EH (cell line): ENCODE results near the gene MTNR1A.

Source experiments
- DNase-seq: peaks from one replicate; pipeline ENCODE4 v3.0.0-alpha.2; 2015; ENCODE audit warnings: low read depth

MTNR1A gene

DNA sequence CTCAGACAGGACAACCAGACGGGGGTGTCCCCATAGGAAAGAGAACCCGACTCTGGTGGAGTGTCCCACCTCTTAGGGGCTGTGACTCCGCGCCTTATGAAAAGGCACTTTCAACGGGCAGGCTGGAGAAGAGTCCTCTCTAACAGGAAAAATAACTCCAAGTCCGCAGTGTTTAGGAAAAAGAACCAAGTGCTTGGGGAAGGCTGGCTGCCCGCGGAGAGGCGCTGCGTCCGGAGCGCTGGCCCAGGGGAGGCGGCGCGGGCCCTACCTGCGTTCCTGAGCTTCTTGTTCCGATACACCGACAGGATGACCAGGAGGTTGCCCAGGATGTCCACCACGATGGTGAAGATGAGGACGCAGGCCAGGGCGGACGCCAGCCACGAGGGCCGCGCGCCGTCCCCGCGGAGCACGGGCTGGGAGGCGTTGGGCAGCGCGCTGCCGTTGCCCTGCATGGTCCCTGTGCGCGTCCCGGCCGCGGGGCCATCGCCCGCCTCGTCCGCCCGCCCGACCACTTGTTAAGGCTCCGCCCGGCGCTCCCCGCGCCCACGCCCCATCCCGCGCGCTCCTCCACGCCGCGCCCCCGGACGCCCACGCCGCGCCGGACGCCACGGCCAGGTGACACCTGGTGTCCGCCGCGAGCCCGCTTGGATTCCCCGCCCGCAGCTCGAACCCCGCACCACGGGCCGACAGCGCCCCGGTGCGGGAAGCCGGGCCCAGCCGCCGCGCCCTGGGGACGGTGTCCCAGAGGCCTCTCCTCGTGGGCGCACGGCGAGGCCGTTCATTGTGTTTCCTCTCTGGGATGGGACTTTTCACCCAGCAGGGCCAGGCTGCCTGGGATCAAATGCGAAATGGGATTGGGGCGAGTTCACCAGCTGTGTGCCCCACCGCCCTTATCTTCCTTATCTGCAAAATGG is at the start of gene MTNR1A:
Gene MTNR1A, minus strand, starts transcription at position 654 of the 914 bp plus-strand sequence. Its CDS starts 202 bp downstream, at position 452.
- DNase-seq, result no peak

DNA sequence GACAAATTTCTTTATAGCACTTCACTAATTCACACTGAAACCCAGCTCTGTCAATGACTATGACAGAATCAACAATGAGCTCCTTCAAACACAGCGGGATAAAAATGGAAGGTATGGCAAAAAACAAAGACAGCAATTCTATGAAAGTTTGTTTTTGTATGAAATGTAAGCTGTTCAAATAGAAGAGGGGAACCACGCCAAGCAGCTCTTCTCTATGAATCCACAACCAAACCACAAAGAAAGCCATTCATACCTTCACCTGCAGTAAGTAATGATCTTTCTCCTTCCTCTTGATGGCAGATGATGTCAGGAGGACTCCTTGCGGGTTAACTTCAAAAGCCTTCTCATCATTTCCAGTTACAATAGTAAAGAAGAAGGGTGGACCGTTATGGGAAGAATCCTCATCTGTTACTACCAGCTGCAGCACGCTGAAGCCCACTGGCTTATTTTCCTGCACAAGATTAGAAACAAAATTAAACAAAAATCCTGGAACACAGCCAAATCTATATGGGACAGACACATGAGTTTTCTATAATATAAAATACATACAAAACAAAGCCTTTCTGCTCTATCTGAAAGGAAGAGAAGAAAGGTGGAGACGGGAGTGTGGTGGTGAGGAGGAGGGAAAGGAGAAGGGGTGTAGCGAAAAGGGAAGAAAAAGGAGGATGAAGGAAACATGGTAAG is 48.9 kb upstream of the MTNR1A start:
- DNase-seq, result no peak

DNA sequence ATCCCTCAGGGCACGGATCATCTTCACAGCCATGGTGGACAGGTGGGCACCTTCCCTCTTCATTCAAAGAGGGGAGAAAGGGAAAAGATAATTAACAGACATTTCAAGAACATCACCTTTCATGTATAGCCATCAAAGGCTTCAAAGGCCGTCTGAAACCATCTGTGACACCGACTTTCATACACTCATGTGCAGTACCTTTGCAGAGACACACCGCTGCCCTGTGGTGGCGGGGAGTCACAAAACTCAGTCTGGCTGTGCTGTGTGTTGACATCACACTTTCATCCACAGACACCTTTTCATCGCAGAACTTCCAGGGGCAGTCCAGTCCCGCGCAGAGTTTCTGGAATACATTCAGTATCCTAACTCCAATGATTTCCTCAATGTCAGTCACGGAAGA is 47.6 kb upstream of the MTNR1A start:
- DNase-seq, result no peak

DNA sequence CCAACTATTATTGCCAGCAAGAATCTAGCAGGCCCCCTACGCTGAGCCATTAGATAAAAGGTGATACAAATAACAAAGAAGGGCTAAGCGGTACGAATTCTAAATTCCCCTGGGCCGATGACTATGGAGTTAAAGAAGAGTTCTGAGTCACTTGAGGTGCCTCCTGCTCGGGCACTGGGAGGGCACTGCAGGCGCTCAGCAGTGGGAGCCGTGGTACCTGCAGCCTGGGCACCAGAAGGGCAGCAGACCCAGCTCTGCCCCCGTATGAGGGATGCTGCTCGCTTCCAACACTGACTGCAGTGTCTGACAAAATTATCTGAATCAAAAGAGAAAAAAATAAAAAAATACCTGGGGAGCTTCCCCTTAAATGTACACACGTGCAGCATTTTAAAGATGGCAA is 44.1 kb upstream of the MTNR1A start:
- DNase-seq, result no peak

DNA sequence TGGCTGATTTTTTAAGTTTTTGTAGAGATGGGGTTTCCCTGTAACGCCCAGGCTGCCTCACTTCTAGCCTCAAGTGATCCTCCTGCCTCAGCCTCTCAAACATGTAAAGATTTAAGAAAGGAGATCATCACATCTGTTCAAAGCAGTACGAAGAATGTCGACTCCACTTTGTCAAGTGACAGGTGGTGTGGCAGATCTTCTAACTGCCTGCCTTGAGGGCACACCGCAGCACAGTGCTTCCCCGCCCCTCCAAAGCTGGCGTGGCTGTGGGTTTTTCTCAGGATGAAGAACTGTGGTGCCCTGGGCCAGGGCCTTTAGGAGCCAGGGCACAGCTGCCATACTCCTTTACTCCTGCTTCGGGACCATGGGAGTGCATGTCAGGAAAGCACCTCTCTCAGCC is 43.3 kb upstream of the MTNR1A start:
- no peak for DNase-seq

DNA sequence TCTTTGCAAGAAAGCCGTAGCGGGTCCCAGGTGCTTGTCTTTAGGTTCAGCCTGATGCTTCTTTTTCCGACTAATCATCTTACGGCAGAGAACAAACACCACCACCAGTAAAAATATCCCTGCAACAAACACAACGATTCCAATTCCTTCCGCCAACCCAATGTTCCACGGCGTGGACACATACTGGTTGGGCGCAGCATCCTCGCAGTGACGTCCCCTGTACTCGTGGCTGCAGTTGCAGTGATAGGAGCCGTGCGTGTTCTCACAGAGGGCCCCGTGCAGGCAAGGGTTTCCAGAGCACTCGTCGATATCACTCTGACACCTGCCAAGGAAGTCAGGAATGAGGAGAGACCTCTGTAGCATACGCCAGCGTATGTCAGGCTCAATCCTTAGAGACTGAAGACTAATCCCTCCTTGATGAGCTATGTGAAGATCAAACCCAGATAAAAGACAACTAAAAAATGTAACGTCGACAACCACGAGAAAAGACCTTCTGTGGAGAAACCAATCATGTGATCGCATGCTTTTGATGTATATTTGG is 41.6 kb upstream of the MTNR1A start:
- no peak for DNase-seq

DNA sequence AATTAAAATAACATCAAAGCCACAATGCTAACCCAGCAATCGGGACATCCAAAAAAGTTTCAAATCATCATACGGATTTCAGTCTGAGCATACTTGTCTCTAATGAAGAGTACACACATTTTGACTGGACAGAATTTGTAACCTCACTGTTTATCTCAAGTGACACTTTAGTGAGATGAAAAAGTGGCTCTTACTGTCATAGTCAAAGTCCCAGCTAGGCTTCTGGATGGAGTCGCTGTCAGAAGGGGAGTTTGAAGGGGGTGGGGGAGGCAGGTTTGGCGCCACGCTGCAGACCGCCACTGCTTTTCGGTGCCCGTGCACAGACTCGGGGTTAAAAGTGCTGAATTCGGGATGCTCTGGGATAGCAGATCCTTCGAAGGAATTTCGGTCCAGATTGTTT is 41.0 kb upstream of the MTNR1A start:
- no peak for DNase-seq

DNA sequence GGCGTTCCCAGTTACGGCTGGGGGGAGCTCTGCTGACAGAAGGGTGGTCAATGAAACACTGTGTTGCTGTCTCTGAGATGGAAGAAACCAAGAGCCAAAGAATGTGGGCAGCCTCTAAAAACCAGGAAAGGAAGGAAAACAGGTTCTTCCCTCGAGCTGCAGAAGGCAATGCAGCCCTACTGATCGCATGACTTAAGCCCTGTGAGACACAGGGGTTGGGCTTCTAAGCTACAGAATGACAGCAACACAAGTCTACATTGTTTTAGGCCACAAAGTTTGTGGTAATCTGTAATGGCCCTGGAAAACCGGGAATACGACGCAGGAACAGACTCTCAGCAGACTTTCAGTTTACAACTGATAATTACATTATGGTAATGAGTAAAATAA is 38.2 kb upstream of the MTNR1A start:
- DNase-seq, result no peak

DNA sequence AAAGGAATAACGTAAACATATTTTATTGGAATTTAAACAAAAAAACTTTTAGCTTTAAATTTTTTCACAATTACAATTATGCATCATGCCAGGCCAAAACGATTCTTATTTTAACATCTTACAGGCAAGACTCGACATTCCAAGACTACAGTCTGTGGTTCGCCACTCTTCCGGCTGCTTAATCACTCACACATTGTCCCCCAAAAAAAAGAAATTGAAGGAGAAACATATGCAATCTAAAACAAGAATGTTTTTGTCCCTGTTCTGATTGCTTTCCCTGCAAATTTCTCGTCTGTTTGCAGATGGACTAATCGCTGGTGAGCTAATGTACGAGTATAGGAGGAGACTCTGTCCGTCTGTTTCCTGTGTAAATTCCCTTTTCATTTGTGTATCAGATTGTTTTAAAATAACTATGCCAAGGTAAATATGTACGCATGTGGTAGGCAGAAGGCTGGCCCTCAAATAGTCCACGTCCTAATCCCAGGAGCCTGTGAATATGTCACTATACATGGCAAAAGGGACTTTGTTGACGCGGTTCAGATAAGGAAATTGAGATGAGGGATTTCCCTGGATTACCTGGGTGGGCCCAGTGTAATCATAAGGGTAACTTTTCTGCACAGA is 37.7 kb upstream of the MTNR1A start:
- peak; percentile 48 for DNase-seq

DNA sequence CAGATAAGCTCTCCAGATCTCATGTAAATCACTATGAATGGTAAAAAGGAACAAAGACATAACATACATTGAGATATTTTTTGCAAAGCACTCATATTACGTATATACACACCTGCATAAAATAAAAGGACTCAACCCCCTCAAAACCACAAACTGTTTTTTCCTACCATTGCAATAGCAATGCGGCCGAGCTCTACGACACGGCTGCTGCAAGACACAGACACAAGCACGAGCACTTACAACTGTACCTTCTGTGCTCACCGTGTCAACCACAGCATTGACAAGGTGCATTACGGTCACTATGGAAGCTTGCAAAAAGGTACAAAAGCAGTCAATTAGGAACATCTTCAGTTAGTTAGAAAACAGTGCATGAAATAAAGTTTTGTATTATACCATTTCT is 37.1 kb upstream of the MTNR1A start:
- no peak for DNase-seq

DNA sequence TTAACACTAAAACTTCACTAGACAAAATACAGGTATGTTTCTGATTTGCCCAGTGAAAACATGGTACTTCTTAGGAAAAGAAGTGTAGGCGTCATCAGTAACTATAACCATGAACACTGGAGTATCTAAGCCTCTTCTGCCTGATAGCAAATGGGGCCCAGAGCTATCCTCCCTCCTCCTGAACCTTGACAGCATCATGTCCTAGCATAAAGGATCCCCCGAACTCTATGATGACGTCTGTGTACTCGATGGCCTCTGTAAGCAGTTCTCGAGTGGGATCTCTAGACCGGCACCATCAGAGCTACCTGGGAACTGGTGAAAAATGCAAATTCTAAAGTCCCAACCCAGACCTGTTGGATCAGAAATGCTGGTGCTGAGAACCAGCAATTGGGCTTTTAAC is 36.3 kb upstream of the MTNR1A start:
- no peak for DNase-seq

DNA sequence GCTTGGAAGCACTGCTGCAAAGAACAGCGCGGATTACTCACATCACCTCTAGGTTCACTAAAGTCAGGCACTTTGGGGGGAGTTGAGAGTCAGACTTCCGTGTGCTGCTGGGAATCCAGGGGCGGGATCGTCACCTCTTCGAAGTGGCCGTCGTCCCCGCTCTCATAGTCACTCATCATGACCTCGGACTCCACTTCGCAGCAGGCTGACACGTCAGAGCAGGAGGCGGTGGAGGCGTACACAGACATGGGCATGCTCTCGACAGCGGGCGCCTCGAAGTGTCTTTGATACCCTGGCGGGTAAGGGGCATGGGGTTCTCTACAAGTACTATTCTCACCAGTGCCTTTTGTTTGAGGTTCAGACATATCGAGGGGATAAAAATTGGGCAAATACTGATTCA is 33.1 kb upstream of the MTNR1A start:
- DNase-seq, result no peak

DNA sequence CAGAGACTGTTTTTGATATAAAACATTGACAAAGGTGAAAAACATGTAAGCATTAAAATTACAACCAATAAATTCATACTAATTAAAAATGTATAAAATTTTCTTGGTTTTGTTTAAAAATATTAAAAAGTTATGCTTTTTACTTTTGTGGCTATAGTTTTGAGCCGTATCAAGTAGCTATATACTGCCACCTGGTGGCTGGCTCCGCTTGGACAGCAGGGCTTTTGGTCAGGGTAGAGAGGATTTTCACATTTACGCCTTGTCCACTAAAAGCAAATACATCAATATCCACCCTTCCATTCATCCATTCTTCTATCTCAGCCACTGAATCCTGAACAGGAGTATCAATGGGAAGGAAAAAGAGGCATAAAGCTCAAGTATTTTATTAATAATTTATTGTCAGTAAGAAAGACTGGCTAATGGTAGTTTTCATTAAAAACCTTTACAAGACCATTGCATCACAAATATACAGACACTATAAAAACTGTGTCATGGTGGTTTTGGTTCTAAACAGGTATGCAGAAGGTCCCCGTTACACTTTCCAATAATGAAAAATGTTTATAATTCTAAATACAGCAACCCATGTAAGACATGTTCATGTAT is 32.1 kb upstream of the MTNR1A start:
- DNase-seq, result peak; percentile 65

DNA sequence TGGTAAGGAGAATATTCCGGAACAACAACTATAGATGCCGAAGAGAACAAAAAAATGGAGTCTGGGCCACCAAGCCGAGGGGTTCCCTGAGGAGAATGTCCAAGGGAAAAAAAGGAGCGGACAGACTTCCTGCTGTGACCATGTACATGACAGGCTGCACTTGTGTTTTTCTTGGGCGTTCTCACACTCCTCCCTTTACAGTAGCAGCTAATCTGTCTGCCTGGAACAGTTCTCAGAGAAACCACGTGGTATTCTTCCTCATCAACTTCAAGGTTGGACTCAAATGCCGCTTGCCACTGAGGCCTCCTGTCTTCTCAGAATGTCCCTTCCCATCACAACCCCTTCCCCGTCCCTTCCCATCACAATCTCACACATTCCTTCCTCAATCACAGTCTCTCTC is 30.8 kb upstream of the MTNR1A start:
- no peak for DNase-seq

DNA sequence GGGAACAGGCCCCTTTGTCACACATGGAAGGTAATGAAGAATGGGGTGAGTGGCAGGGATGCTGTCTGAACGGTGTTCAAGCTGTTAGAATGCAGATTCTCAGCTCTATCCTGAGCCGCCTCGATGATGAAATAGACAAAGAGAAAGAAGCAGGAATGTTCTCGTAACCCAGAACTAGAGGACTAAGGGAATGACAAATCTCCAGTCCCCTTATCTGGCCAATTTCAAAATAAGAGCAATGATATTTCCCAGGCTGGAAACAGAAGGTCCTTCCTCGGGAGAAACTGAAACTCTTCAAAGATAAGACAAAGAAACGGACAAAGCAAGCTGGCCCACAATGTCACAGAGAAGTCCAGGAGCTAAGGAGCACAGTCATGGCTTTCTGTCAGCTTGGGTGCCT is 29.5 kb upstream of the MTNR1A start:
- DNase-seq, result no peak

DNA sequence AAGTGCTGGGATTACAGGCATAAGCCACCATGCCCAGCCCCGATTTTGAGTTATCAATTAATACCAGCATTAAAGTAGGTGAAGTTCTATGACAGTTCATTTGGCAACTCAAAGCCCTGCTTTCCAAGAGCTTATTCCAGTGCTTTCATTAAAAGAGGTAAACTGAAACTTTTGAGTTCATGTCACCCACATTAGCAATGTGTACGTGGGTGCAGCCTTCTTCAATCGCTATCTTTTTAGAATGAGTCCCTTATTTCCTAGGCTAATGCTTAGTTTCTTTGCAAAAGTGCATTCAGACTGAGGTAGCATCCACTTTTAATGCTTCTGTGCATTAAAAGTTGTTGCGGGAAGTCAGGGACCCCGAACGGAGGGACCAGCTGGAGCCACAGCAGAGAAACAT is 26.1 kb upstream of the MTNR1A start:
- no peak for DNase-seq

DNA sequence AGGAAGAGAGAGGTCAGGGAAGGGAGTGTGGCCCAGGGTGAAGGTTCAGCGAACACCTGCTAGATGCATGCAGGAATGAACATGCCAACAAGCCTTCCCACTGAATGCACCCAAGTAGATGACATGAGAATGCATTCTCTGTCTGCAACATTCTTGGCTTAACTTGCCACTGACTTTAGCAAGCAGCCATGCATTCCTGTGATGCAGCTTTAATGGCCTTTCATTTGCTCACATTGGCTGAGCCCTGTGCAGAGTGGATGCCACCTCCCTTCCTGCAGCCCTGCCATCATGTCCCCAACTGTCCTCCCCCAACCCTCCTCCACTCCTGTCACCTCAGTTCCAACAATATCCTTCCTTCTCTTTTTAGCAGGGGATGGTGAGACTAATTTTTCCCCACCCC is 25.3 kb upstream of the MTNR1A start:
- peak; percentile 24 for DNase-seq

DNA sequence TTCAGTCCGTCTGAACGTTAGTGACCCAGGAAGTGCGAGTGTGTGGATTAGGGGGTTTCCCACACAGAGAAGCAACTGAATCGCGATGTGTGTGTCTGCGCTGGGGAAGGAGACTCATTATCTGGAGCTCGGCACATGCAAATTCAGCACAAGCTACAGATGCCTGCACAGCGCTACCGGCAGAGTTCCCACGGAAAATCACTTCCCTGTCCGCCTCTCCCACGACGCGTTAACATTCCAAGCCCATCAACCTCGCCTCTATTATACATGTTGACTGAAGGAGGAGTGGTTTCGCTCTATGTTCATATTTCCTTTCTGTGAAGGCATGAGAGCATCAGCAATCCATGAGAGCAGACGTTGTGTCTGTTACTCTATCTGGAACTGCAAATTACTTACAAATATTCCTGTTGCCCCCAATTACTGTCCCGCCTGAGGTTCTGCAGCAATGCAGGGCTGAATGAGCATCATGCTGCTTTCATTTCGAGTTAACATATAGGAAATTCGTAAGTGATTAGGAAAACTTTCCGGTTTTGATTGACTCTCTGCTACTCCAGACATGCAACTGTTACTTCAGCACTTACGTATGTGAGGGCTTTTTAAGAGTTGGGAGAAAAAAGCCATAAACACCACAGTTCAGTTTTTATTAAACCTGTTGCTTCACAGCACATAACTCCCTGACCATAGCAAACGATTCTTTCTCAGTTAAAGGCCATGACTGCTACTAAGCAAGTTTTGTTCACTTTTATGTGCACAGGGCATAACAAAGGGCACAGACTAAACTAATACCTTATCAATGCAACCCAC is 15.0 kb upstream of the MTNR1A start:
- peak; percentile 80 for DNase-seq

DNA sequence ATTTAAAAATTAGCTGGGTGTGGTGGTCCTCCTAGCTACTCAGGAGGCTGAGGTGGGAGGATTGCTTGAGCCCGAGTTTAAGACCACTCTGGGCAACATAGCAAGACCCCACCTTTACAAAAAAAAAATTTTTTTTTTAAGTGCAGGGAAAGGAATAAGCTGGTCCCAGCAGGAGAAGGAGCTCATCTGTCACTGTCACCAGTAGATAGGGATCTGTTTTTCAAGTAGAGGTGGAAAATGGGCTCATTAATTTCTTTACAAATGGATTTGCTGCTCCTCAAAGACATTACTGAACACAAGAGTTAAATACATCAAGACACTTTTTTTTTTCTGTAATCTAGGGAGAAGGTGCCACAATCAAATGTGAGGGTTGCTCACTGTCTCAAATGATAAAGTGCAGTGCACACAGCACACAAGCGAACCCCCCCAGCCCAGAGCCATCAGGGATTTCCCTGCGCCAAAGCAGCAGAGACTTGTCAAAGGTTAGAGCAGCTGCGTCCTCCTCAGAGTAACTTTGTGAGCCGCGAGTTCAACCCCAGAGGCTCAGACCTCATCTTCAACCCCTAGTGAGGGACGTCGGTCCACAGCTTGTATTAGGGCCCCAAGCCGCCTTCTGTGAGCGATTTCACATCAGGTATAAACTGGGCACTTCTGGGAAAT is 14.3 kb upstream of the MTNR1A start:
- DNase-seq, result no peak

DNA sequence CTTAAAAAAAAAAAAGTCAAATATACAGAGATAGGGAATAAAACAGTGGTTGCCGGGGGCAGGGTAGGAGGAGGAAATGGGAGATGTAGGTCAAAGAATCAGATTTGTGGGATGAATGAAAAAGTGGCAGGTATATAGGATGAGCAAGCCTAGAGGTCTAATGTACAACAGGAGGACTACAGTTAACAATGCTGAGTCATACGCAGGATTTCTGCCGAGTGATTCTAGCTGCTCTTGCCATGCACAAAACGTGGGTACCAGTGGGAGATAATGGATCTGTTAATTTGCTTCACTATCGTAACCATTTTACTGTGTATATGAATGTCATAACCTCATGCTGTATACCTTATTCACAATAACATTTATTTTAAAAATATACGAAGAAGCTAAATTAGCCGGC is 10.7 kb upstream of the MTNR1A start:
- no peak for DNase-seq

DNA sequence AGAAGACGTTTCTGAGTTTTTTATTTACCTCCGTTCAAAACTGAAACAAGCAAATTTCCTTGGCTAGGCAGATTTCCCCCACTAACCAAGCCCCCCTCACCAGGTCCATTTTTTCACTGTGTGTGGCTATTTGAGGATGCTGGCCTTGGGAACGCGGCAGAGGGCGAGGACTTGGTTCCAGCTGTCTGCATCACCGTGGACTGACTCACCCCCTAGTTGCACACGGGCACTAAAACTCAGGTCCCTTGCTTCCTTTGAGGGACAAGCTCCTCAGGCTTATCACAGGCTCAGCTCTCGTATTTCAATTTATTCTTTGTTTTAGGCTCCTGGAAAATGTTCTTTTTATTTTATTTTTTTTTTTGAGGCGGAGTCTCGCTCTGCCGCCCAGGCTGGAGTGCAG is 8.4 kb upstream of the MTNR1A start:
- DNase-seq, result peak; percentile 44
